GM12865 (cell line): ENCODE data around the gene ISY1.

Experiments used
- DNase-seq: peaks from one replicate; pipeline ENCODE4 v3.0.0; 2010; ENCODE audit warnings: low read depth
- H3K4me3 ChIP-seq: 2 replicates; pipeline ENCODE4 v1.5.1; 2011; ENCODE audit warnings: mild to moderate bottlenecking, low read depth, low read length, control low read depth
- TF ChIP-seq, protein P1 (sequence below): IDR thresholded peaks from 2 replicates; pipeline ENCODE4 v1.5.1; 2011; ENCODE audit warnings: low read length, control low read depth, low read depth, inconsistent platforms; ENCODE audit not compliant: insufficient read depth; ENCODE audit errors: missing control alignments

Gene ISY1

DNA sequence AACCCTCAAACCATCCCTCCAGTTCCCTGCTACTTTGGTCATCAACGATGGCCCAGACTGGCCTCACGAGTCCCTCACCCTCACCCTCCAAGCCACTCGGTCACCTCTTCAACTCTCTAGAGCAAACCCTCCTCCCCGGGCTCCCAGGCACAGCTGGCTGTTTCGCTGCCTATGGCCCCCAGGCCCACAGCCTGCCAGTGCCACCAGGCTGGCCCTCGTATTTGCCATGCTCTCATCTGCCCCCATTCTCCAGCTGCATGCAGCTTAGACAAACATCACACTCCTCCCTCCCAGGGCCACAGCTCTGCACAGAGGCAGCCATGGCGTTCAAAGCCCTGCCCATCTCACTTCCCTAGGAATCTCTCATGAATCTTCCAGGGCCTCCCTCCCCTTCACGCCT, 53.1 kb downstream of the ISY1 start:
- no peak for DNase-seq
- TF ChIP-seq, protein P1, sequence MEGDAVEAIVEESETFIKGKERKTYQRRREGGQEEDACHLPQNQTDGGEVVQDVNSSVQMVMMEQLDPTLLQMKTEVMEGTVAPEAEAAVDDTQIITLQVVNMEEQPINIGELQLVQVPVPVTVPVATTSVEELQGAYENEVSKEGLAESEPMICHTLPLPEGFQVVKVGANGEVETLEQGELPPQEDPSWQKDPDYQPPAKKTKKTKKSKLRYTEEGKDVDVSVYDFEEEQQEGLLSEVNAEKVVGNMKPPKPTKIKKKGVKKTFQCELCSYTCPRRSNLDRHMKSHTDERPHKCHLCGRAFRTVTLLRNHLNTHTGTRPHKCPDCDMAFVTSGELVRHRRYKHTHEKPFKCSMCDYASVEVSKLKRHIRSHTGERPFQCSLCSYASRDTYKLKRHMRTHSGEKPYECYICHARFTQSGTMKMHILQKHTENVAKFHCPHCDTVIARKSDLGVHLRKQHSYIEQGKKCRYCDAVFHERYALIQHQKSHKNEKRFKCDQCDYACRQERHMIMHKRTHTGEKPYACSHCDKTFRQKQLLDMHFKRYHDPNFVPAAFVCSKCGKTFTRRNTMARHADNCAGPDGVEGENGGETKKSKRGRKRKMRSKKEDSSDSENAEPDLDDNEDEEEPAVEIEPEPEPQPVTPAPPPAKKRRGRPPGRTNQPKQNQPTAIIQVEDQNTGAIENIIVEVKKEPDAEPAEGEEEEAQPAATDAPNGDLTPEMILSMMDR, result no peak
- no peak overlapping the region for H3K4me3 ChIP-seq

DNA sequence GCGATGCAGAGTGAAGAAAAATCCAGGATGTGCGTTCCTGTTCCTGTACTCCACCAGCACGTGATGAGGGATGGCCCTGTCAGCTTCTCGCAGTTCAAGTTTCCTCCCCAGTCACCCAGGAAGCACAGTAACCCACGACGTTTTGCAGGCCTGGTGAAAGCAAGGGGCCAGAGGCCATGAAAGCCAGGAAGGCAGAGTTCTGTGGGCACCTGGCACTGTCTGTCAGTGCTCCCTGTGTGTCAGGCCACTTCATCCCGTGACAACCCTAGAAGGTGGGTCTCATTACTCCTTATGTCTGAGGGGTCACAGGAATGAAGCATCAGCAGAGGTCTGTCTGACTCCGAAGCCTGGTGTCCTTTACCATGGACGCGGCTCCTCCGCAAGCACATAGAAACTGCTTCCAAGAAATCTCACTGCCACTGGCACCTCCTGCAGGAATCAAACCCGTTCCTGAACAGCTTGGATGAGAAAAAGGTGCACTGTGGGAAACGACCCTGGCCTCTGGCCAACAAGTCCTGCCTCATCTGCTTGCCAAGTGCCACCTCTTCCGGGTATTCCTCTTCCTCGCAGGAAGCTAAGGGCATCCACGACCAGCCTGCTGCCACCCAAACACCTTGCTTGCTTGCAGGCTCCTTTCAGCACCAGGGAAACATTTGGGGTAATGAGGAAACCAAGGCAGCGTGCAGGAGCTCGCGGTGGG, 53.8 kb downstream of the ISY1 start:
- no peak overlapping the region for H3K4me3 ChIP-seq
- DNase-seq, result no peak
- TF ChIP-seq, protein P1, result no peak

DNA sequence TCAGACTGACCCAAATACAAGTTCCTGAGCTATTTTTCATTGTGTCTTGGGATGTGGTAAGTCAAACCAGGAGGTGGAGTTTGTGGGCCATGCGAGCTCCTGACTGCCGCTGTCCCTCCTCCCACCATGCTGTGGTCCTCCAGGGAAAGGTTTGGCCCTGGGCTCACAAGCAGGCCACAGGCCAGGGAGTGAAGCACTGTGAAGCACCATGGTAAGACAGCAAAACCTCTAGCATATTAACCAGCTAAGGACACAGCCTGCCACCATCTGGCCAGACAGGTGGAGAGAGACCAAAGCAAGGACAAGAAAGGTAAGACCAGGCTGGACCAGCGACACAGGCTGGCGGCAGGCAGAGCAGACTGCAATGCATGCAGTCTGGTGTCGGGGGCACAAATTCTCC, 54.5 kb downstream of the ISY1 start:
- DNase-seq, result no peak
- TF ChIP-seq, protein P1, result no peak
- H3K4me3 ChIP-seq, result no peak overlapping the region

DNA sequence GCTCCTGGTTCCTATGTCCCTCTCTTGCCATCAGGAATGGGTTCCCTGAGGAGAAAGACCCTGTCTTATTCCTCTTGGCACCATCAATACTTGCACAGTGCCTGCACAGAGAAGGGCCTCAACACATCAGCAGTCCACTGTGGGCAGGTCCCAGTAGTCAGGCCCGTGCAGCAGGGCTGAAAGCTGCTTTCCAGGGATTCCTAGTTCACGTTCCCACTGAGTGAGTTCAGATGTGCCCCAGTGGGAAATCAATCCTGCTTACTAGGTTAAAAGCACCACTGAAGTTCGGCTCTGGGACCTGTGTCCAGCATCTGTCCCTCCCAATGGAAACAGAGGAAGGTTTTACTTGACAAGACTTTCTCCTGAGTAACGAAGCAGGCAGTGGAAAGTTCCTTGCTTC, 55.0 kb downstream of the ISY1 start:
- no peak for DNase-seq
- H3K4me3 ChIP-seq, result no peak overlapping the region
- TF ChIP-seq, protein P1, result no peak

DNA sequence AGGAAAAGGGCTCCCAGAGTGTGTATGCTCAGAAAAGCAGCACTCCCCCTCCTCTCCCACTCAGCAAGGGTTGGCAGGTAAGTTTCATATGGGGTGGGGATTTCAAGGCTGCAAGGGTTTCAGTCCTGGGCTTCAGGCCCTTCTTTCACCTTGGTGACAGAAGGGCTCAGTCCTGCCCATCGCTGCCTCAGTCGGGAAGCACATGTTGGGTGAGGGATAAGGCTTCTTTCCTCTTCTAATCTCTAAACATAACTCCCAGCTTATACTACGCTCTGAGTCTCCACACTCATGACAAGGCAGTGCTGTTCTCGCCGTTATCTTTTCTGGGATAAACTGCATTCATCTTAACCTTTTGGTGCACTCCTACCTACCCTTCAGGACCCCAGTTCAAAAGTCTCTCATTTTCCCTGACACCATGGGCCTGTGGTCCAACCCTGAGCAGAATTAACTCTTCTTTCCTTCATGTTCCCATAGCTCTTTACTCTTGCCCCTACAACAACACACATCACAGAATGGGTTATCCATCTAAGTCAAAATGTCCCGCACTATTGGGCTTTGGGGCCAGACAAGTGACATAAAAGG, 56.3 kb downstream of the ISY1 start:
- TF ChIP-seq, protein P1, result no peak
- no peak overlapping the region for H3K4me3 ChIP-seq
- no peak for DNase-seq

DNA sequence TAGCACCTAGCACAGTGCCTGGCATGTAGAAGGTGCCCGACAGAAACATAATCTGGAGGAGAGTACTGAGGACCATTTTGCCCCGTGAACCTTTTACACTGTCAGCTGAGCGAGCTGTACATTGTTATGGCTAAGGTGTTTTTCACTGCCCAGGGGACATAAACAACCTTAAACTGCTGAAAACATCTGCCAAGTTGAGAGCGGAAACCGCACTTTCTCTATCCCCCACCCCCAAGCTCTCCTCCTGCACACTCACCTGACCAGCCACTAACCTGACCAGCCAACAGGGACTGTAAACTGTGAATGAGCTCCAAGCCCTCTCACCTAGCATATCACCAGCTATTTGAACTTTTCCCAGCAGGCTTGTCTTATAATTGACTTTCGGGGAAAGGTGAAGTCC, 56.8 kb downstream of the ISY1 start:
- TF ChIP-seq, protein P1, result no peak
- H3K4me3 ChIP-seq, result no peak overlapping the region
- DNase-seq, result no peak

DNA sequence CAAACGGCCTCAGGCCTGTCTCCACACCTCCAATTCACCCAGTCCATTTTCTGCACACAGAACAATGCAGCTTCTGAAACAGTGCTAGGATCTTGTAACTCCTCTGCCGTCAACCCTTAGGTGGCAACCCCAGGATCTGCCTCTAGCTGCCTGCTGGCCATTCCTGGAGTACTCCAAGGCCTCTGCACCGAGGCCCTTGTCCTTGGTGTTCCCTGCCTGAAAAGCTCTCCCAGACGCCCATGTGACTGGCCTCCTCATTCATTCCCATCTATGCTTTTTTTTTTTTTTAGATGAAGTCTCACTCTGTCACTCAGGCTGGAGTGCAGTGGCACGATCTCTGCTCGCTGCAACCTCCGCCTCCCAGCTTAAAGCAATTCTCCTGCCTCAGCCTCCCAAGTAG, 57.6 kb downstream of the ISY1 start:
- no peak for DNase-seq
- TF ChIP-seq, protein P1, result no peak
- no peak overlapping the region for H3K4me3 ChIP-seq
